Activated CD4-positive, alpha-beta memory T cell treated with anti-CD3 and anti-CD28 coated beads, Interleukin-2, amount 10 ng/mL, durations not matched to agents 7 days and 5 days (primary cell): ENCODE data around the gene VPS33B. TPM values are rescaled to one million over a fixed set of nuclear protein-coding genes. Genes with fewer than 3 reads are reported as not detected.
"Not testable (repeated sequence)": the region's sequence is repeated elsewhere in the genome, so short reads cannot be mapped to it uniquely, and the experiment has no call there.

Source experiments
- CTCF ChIA-PET: fragments of 350-600 bp; sonication (Branson Sonifier 250); formaldehyde crosslinking; loops from one replicate; lab custom pipeline; 2021; ENCODE audit warnings: antibody characterized with exemption, inconsistent platforms; lab: Charles Lee
- POLR2A ChIA-PET: fragments of 350-600 bp; sonication (Branson Sonifier 250); formaldehyde crosslinking; loops from one replicate; lab custom pipeline; 2021; ENCODE audit warnings: antibody characterized with exemption; lab: Charles Lee
- DNase-seq: peaks from one replicate; pipeline ENCODE4 v3.0.0-alpha.2; 2020
- H3K27ac Mint-ChIP-seq: one replicate; pipeline ENCODE4 v1.8.0; 2021; ENCODE audit warnings: mild to moderate bottlenecking, mixed read lengths
- H3K27me3 Mint-ChIP-seq: one replicate; pipeline ENCODE4 v1.8.0; 2021; ENCODE audit warnings: mixed read lengths
- H3K36me3 Mint-ChIP-seq: one replicate; pipeline ENCODE4 v1.8.0; 2021; ENCODE audit warnings: low read depth, mixed read lengths
- H3K4me1 Mint-ChIP-seq: one replicate; pipeline ENCODE4 v1.8.0; 2021; ENCODE audit warnings: mixed read lengths
- H3K4me3 Mint-ChIP-seq: one replicate; pipeline ENCODE4 v1.8.0; 2021; ENCODE audit warnings: mild to moderate bottlenecking, mixed read lengths
- H3K9me3 Mint-ChIP-seq: one replicate; pipeline ENCODE4 v1.8.0; 2021; ENCODE audit warnings: mixed read lengths
- total RNA-seq, 2 experiments: library from RNA; stranded (reverse); gene quantifications; one replicate each; pipeline ENCODE4 v1.2.3, GENCODE V29; 2021

Gene VPS33B
- total RNA-seq, 2 experiments from 2014 or later: 20.8 to 23.5 TPM

DNA sequence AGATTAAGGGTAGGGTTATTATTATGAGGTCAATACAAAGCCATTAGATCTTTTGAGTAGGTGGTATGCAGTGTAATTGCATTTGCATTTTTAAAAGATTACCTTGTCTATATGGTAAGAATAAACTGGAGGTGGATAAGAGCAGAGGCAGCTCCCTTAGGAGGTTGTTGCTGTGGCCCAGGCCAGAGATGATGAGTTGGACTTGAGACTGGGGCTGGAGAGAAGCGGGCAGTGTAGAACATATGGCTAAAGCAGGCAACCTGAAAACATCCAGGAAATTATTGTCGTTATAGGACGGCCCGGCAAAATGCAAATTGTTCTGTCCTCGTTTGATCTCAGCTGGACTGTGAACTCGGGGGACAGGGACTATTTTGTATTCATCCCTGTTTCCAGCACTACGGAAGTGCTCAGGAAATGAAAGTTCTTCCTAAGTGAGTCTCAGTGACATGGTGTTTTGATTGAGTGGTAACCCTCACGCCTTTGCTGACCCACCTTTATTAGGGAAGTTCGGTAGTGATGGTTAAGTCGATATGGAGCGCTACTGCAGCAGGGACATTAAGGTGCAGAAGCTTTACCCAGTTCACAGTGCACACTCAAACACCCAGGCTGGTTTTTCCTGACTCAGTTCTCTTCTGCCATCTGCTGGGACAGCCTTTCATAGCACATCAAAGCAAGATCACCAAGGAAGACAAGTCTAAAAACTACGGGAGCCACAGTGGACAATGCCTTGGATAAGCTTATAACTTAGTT lies 27.2 kb upstream of the VPS33B start:
- ChIA-PET POLR2A (interaction anchor here (1.0 to 1.6 kb wide), 4 partner anchors 28 to 95 kb away, joined by 3 to 5 read pairs (median 4); partner anchors contain the start of genes PRC1 and RCCD1), CTCF (interaction anchor here (0.7 to 2.7 kb wide), 21 partner anchors 9 to 552 kb away, joined by 3 to 28 read pairs (median 4); partner anchors contain the start of genes HDDC3, MAN2A2, RCCD1 and SV2B)
- Mint-ChIP-seq H3K36me3 (no peaks in the 10 kb centered on the region), H3K9me3 (no peaks in the 10 kb centered on the region), H3K4me3 (no peak overlapping the region), H3K27me3 (peaks cover 37% of the 10 kb centered on the region), H3K4me1 (peaks cover 30% of the 10 kb centered on the region), H3K27ac (no peak overlapping the region)
- peak; percentile 73 for DNase-seq

GRCh38 chr15:91047545-91048199 lies 25.3 kb upstream of the VPS33B start:
- CTCF ChIA-PET: interaction anchor here (0.7 to 2.7 kb wide), 3 partner anchors 115 to 953 kb away, joined by 3 to 28 read pairs (median 5); partner anchors contain the start of genes HDDC3 and UNC45A
- H3K36me3 Mint-ChIP-seq: no peaks in the 10 kb centered on the region
- DNase-seq: no peak
- H3K4me3 Mint-ChIP-seq: no peak overlapping the region
- POLR2A ChIA-PET: no interaction called here
- peaks cover 22% of the 10 kb centered on the region for H3K27me3 Mint-ChIP-seq
- H3K27ac Mint-ChIP-seq: no peak overlapping the region
- H3K9me3 Mint-ChIP-seq: no peaks in the 10 kb centered on the region
- H3K4me1 Mint-ChIP-seq: peaks cover 30% of the 10 kb centered on the region

DNA sequence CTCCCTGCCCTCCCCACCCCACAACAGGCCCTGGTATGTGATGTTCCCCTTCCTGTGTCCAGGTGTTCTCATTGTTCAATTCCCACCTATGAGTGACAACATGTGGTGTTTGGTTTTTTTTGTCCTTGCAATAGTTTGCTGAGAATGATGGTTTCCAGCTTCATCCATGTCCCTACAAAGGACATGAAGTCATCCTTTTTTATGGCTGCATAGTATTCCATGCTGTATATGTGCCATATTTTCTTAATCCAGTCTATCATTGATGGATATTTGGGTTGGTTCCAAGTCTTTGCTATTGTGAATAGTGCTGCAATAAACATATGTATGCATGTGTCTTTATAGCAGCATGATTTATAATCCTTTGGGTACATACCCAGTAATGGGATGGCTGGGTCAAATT lies 23.7 kb upstream of the VPS33B start:
- H3K9me3 Mint-ChIP-seq, H3K36me3 Mint-ChIP-seq, DNase-seq, H3K27ac Mint-ChIP-seq, H3K4me3 Mint-ChIP-seq, CTCF ChIA-PET, POLR2A ChIA-PET: not testable (repeated sequence)
- peaks cover 11% of the 10 kb centered on the region for H3K27me3 Mint-ChIP-seq
- peaks cover 30% of the 10 kb centered on the region for H3K4me1 Mint-ChIP-seq

- no peak for DNase-seq
- Mint-ChIP-seq H3K27ac (no peak overlapping the region), H3K36me3 (no peaks in the 10 kb centered on the region), H3K4me1 (peaks cover 33% of the 10 kb centered on the region), H3K9me3 (no peaks in the 10 kb centered on the region), H3K27me3 (peaks cover 9% of the 10 kb centered on the region), H3K4me3 (no peak overlapping the region)
- CTCF ChIA-PET: no interaction called here
- POLR2A ChIA-PET: no interaction called here
Measured at GRCh38 chr15:91045065-91045464, 22.7 kb upstream of the VPS33B start.

GRCh38 chr15:91043202-91043874 lies 20.9 kb upstream of the VPS33B start:
- DNase-seq: no peak
- CTCF ChIA-PET: interaction anchor here (0.9 to 1.4 kb wide), 3 partner anchors 9 to 16 kb away, joined by 3 to 4 read pairs (median 3); no protein-coding TSS in a partner anchor
- POLR2A ChIA-PET: no interaction called here
- Mint-ChIP-seq H3K36me3 (no peaks in the 10 kb centered on the region), H3K9me3 (no peaks in the 10 kb centered on the region), H3K27ac (no peak overlapping the region), H3K4me1 (peaks cover 22% of the 10 kb centered on the region), H3K27me3 (peaks cover 2% of the 10 kb centered on the region), H3K4me3 (no peak overlapping the region)

- Mint-ChIP-seq H3K27me3 (peaks cover 7% of the 10 kb centered on the region), H3K27ac (no peak overlapping the region), H3K36me3 (no peaks in the 10 kb centered on the region), H3K4me1 (peaks cover 7% of the 10 kb centered on the region), H3K9me3 (no peaks in the 10 kb centered on the region), H3K4me3 (no peak overlapping the region)
- DNase-seq: no peak
- ChIA-PET POLR2A (no interaction called here), CTCF (interaction anchor here (1.5 to 2.1 kb wide), 3 partner anchors 8 to 15 kb away, joined by 3 to 5 read pairs (median 5); no protein-coding TSS in a partner anchor)
Measured at GRCh38 chr15:91040856-91041255, 18.5 kb upstream of the VPS33B start.

- peaks cover 4% of the 10 kb centered on the region for H3K4me1 Mint-ChIP-seq
- H3K27ac Mint-ChIP-seq: no peak overlapping the region
- POLR2A ChIA-PET: no interaction called here
- no peak for DNase-seq
- H3K27me3 Mint-ChIP-seq: peaks cover 7% of the 10 kb centered on the region
- CTCF ChIA-PET: interaction anchor here (2.1 kb wide), 1 partner anchor 10 kb away, joined by 5 read pairs; no protein-coding TSS in a partner anchor
- no peak overlapping the region for H3K4me3 Mint-ChIP-seq
- no peaks in the 10 kb centered on the region for H3K36me3 Mint-ChIP-seq
- no peaks in the 10 kb centered on the region for H3K9me3 Mint-ChIP-seq
Measured at GRCh38 chr15:91039996-91040395, 17.6 kb upstream of the VPS33B start.

DNA sequence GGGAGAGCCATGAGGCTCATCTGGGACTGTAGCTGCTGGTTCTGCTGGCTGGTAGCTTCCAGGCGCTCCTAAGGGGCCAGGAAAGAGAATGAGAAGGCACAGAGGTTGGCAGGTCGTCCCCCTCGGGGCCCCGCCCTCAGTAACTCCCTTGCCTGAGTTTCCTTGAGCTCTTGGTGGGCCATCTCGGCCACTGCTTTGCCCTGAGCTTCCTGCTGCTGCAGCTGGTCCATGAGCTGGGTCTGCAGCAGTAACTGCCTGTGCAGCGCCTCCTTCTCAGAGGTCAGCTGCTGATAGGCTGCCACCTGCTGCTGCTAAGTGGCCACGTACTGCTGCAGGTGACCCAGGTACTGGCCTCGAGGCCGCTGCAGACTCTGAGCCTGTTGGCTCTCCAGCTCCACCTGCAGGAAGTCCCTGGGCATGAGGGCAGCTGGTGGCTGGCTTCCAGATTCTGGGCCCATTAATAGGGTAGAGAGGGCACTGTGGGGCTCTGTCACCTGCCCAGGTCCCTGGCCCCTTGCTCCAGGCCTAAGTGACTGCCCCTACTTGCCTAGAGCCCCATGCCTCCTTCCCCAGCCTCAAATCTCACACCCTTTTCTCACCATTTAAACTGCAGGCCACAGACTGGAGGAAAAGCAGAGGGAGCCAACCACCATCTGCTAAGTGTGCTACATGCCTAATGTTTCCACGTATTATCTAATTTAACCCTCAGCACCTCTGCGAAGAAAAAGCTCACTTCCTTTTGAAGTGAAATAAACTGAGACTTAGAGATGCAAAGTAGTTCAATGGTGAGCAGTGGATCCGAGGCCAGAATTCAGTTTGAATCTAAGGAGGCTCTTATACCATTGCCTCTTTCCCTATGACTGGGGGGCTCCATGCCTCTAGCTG lies 10.8 kb upstream of the VPS33B start:
- Mint-ChIP-seq H3K4me1 (peaks cover 4% of the 10 kb centered on the region), H3K36me3 (no peaks in the 10 kb centered on the region), H3K9me3 (no peaks in the 10 kb centered on the region), H3K27ac (no peak overlapping the region), H3K27me3 (peaks cover 5% of the 10 kb centered on the region), H3K4me3 (no peak overlapping the region)
- peak; percentile 69 for DNase-seq
- POLR2A ChIA-PET: interaction anchor here (0.7 to 1.4 kb wide), 6 partner anchors 9 to 98 kb away, joined by 3 to 8 read pairs (median 4); partner anchors contain the start of genes PRC1, UNC45A and VPS33B
- CTCF ChIA-PET: interaction anchor here (0.6 to 2.6 kb wide), 31 partner anchors 8 to 239 kb away, joined by 3 to 23 read pairs (median 4); partner anchors contain the start of genes PRC1, UNC45A and VPS33B

GRCh38 chr15:91031796-91032195 lies 9.4 kb upstream of the VPS33B start:
- Mint-ChIP-seq H3K4me1 (peaks cover 4% of the 10 kb centered on the region), H3K27ac (no peak overlapping the region), H3K9me3 (no peaks in the 10 kb centered on the region), H3K27me3 (no peaks in the 10 kb centered on the region), H3K36me3 (no peaks in the 10 kb centered on the region), H3K4me3 (no peak overlapping the region)
- ChIA-PET POLR2A (interaction anchor here (1.0 kb wide), 1 partner anchor 7 kb away, joined by 3 read pairs; no protein-coding TSS in a partner anchor), CTCF (interaction anchor here (2.6 kb wide), 1 partner anchor 24 kb away, joined by 10 read pairs; no protein-coding TSS in a partner anchor)
- no peak for DNase-seq

GRCh38 chr15:91027677-91028076 lies 5.3 kb upstream of the VPS33B start:
- no peak overlapping the region for H3K27ac Mint-ChIP-seq
- ChIA-PET POLR2A (no interaction called here), CTCF (interaction anchor here (1.1 kb wide), 1 partner anchor 16 kb away, joined by 3 read pairs; no protein-coding TSS in a partner anchor)
- H3K4me3 Mint-ChIP-seq: no peak overlapping the region
- H3K4me1 Mint-ChIP-seq: peaks cover 8% of the 10 kb centered on the region
- H3K36me3 Mint-ChIP-seq: no peaks in the 10 kb centered on the region
- H3K27me3 Mint-ChIP-seq: no peaks in the 10 kb centered on the region
- no peaks in the 10 kb centered on the region for H3K9me3 Mint-ChIP-seq
- DNase-seq: no peak

- Mint-ChIP-seq H3K27me3 (no peaks in the 10 kb centered on the region), H3K9me3 (no peaks in the 10 kb centered on the region), H3K36me3 (peaks cover 14% of the 10 kb centered on the region), H3K4me1 (peaks cover 35% of the 10 kb centered on the region), H3K4me3 (no peak overlapping the region), H3K27ac (no peak overlapping the region)
- no peak for DNase-seq
- POLR2A ChIA-PET: interaction anchor here (1.5 kb wide), 1 partner anchor 94 kb away, joined by 3 read pairs; no protein-coding TSS in a partner anchor
- CTCF ChIA-PET: interaction anchor here (1.4 to 4.8 kb wide), 2 partner anchors 10 kb away, joined by 8 to 23 read pairs; no protein-coding TSS in a partner anchor
Measured at GRCh38 chr15:91023720-91024119, 1.3 kb upstream of the VPS33B start.
